Astrocyte of the cerebellum (primary cell): Measurements from ENCODE around the gene PRKN.

Experiments used
- DNase-seq: peaks from one replicate; pipeline ENCODE4 v3.0.0-alpha.2; 2011; ENCODE audit warnings: low read depth
- H3K4me3 ChIP-seq: 2 replicates; pipeline ENCODE4 v1.5.1; 2011; ENCODE audit warnings: mild to moderate bottlenecking, low read depth, low read length, moderate library complexity
- in situ Hi-C: cut with HindIII; loops from 2 replicates; pipeline ENCODE4 v1.10.0; 2017; ENCODE audit warnings: low sequenced_read_pairs
- TF ChIP-seq, protein P1 (sequence below): IDR thresholded peaks from 2 replicates; pipeline ENCODE4 v1.5.1; 2012; ENCODE audit warnings: low read length, low read depth, moderate library complexity, mild to moderate bottlenecking; ENCODE audit errors: missing control alignments

Gene PRKN

DNA sequence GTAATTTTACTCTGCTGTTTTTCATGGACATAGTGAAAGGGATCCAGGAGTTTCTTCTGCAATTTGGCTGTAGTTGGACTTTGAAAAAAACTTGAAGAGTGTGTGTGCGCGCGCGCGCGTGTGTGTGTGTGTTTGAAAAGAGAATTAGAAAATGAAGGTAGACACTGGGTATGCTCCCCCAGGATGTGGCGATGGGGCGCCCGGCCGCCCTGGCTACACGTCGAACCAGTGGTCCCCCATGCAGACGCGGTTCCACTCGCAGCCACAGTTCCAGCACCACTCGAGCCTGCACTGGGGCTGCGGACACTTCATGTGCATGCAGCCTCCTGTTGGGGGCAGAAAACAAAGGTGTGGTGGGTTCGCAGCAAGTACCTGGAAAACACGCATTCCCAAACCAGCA lies 1377.7 kb downstream of the PRKN start:
- in situ Hi-C loops: no loop called here
- TF ChIP-seq, protein P1, sequence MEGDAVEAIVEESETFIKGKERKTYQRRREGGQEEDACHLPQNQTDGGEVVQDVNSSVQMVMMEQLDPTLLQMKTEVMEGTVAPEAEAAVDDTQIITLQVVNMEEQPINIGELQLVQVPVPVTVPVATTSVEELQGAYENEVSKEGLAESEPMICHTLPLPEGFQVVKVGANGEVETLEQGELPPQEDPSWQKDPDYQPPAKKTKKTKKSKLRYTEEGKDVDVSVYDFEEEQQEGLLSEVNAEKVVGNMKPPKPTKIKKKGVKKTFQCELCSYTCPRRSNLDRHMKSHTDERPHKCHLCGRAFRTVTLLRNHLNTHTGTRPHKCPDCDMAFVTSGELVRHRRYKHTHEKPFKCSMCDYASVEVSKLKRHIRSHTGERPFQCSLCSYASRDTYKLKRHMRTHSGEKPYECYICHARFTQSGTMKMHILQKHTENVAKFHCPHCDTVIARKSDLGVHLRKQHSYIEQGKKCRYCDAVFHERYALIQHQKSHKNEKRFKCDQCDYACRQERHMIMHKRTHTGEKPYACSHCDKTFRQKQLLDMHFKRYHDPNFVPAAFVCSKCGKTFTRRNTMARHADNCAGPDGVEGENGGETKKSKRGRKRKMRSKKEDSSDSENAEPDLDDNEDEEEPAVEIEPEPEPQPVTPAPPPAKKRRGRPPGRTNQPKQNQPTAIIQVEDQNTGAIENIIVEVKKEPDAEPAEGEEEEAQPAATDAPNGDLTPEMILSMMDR: no peak
- H3K4me3 ChIP-seq: no peak overlapping the region
- no peak for DNase-seq

DNA sequence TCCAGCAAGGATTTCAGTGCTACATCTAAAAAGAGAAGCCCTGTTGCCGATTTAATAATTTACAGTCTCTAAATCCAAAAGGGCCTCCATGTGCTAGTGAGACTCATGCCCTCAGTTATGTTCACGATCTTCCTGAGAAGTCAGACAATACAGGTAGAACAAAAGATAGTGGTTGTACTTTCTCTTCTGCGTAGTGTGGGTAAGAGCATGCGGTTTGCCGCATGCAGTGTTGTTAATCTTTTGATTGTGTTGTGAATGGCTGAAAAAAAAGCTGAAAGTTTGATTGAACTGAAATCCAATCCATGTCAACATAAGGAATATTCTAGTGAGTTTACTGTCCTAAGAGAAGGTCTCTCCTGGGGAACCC lies 1379.0 kb downstream of the PRKN start:
- H3K4me3 ChIP-seq: no peak overlapping the region
- no peak for DNase-seq
- TF ChIP-seq, protein P1: no peak
- in situ Hi-C loops: no loop called here

DNA sequence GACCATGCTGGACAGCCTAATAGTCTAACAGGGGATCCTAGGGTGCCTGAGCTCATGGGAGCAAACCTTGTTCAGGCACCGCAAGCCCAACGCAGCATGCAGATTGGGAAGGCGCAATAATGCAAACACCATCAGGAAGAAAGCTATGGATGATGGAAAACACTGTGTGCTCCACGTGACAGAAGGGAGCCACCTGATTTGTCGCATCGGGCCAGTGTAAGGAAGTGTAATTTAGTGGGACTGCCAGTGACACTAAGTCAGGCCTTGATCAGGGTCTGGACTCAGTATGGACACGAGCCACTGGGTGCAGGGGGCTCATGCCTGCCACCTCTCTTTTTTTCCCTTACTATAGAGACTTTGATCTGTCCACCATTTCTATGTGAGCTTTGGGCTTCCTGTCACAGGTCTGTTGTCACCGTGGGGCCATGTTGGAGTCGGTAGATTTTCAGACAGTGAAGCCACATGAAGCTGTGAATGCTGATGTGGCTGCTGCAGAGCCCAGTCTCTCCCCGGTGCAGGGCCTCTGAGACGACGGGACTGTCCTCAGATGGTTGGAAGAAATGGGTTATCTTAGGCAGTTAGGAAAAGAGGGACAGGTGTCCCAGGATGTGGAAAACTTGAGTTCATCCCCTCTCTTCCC lies 1379.5 kb downstream of the PRKN start:
- no peak overlapping the region for H3K4me3 ChIP-seq
- DNase-seq: no peak
- TF ChIP-seq, protein P1: no peak
- in situ Hi-C loops: no loop called here

DNA sequence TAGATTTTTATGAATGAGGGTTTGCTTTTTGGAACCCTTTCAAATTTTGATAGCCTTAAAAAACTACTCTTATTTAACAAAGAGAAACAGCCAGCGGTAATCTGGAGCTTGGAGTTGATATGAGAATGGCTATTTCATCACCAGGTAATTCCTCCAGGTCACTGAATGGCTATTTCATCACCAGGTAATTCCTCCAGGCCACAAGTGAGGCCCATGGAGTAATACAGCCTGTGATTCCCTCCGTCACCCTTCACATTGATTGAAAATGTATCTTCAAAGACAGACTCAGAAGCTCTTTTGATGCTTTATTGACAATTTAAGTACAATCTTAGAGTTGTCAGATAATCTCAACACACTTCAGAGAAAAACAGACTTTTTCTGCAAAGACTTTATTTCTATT lies 1380.4 kb downstream of the PRKN start:
- H3K4me3 ChIP-seq: no peak overlapping the region
- TF ChIP-seq, protein P1: no peak
- no peak for DNase-seq
- in situ Hi-C loops: no loop called here

DNA sequence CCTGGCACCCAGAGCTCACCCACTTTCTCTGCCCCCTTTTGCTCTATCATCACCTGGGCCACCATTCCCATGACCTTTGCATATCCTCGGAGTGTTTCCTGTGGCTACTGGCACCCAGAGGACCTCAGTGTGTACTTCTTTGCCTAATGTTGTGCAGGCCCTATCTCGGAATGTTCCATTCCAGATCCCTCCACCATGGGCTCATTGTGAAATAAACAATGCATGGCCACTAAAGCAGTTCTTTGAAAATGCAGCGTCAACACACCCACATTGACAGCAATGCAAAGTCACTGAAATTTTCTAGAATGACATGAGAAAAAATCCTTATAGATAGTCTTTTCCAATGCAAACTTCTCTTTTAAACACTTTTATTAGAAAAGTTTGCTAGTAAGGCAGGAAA lies 1380.8 kb downstream of the PRKN start:
- TF ChIP-seq, protein P1: no peak
- no peak overlapping the region for H3K4me3 ChIP-seq
- DNase-seq: no peak
- in situ Hi-C loops: no loop called here

DNA sequence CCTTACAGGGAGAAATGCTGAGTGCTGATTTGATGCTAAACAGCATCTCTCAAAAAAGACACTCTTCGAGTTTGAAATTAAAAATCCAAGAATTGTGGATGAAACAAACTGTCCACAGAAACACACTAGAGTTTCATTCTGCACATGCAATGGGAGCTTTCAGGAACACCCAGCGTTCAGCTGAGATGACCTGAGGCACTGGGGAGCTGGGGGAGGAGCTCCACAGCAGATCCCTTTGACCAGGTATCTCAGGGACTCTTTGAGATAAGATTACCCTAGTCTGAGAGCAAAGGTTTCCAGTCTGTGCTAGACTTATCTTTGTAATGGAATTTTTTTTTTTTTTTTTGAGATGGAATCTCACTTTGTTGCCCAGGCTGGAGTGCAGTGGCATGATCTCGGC lies 1382.9 kb downstream of the PRKN start:
- TF ChIP-seq, protein P1: no peak
- no peak for DNase-seq
- no peak overlapping the region for H3K4me3 ChIP-seq
- in situ Hi-C loops: no loop called here
